T47D (cell line): ENCODE measurements around the gene TMEM61.

Experiments
- DNase-seq, 2 experiments: peaks; one replicate each; pipeline versions ENCODE4 v3.0.0 to v3.0.0-alpha.2; 2011 to 2012; ENCODE audit warnings: low read depth in 1 of 2, low spot score in 1 of 2
- JUND ChIP-seq: IDR thresholded peaks from 2 replicates; pipeline ENCODE4 v1.6.1; 2012; ENCODE audit warnings: low read depth
- in situ Hi-C: cut with HindIII; loops from 2 replicates; pipeline ENCODE4 v1.10.0; 2016; ENCODE audit warnings: low sequenced_read_pairs, low pct_unique_long_range_greater_than_20kb

TMEM61 gene

GRCh38 chr1:54969879-54970278 lies 10.5 kb upstream of the TMEM61 start:
- in situ Hi-C loops: no loop called here
- TF ChIP-seq JUND: no peak
- DNase-seq: no peak

- TF ChIP-seq JUND: no peak
- in situ Hi-C loops: no loop called here
- no peak for DNase-seq
Measured at GRCh38 chr1:54970901-54971300, 9.5 kb upstream of the TMEM61 start.

GRCh38 chr1:54971317-54971791 lies 9.1 kb upstream of the TMEM61 start:
- in situ Hi-C loops: no loop called here
- no peak for TF ChIP-seq JUND
- DNase-seq: no peak

GRCh38 chr1:54972436-54972835 lies 8.0 kb upstream of the TMEM61 start:
- TF ChIP-seq JUND: no peak
- no peak for DNase-seq
- in situ Hi-C loops: no loop called here

GRCh38 chr1:54973205-54973921 lies 7.1 kb upstream of the TMEM61 start:
- in situ Hi-C loops: no loop called here
- peak; percentile 38 to 48 for DNase-seq
- no peak for TF ChIP-seq JUND

- in situ Hi-C loops: no loop called here
- no peak for TF ChIP-seq JUND
- no peak for DNase-seq
Measured at GRCh38 chr1:54975356-54976108, 4.9 kb upstream of the TMEM61 start.

- in situ Hi-C loops: no loop called here
- DNase-seq: no peak
- TF ChIP-seq JUND: no peak
Measured at GRCh38 chr1:54976747-54977146, 3.7 kb upstream of the TMEM61 start.

- DNase-seq: no peak
- in situ Hi-C loops: no loop called here
- no peak for TF ChIP-seq JUND
Measured at GRCh38 chr1:54977533-54978297, 2.7 kb upstream of the TMEM61 start.

GRCh38 chr1:54978528-54979326 lies 1.7 kb upstream of the TMEM61 start:
- in situ Hi-C loops: no loop called here
- TF ChIP-seq JUND: no peak
- DNase-seq: no peak

- DNase-seq: no peak
- in situ Hi-C loops: no loop called here
- no peak for TF ChIP-seq JUND
Measured at GRCh38 chr1:54979327-54979891, 1.0 kb upstream of the TMEM61 start.

GRCh38 chr1:54980046-54980527 lies 341 bp upstream of the TMEM61 start:
- TF ChIP-seq JUND: no peak

GRCh38 chr1:54981466-54981865 lies 1.0 kb downstream of the TMEM61 start:
- in situ Hi-C loops: no loop called here
- DNase-seq: no peak
- TF ChIP-seq JUND: no peak

More at GRCh38 chr1:54980046-54980527, 341 bp upstream of the TMEM61 start:
- in situ Hi-C loops: no loop called here
- no peak for DNase-seq
